ENCODE results near the gene KIR3DL3. TPM values are rescaled to one million over a fixed set of nuclear protein-coding genes. Genes with fewer than 3 reads are reported as not detected.
A peak's percentile ranks its signal among the peaks of the same experiment; 100 is the strongest.

KIR3DL3 gene
- total and polyA plus RNA-seq, 9 of the 15 experiments (the other 6 are each of a cell fraction or from before 2014, with no cell fraction given) = 0.11 TPM; not detected in 8

DNA sequence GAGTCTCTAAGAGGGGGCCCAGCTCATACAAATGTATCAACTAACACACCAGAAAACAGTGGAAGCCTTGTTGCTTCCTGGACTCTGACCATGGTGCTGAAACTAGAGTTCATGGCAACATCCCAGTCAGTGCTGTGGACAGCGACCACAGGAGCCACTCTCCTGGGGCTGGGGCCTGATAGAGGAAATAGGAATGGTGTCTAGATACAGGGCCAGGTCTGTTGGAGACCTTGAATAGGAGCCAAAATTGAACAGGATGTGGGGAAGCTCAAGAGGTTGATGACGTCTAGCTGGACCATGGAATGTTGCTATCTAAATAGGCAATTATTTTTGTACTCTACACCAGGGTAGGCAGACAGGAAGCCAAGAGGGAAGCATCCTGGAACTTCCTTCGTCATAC is 39.7 kb upstream of the KIR3DL3 start (continued):
- TF ChIP-seq, protein P1, sequence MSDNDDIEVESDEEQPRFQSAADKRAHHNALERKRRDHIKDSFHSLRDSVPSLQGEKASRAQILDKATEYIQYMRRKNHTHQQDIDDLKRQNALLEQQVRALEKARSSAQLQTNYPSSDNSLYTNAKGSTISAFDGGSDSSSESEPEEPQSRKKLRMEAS (CRISPR knock-in tag; IDR thresholded peaks at IDR 0.05) = no peak
- TF ChIP-seq SIN3A (IDR thresholded peaks at IDR 0.05; ENCODE audit: borderline replicate concordance in 2 of 2, control insufficient read depth in 1 of 2, low read depth in 2 of 2, low read length in 2 of 2) (peak; percentile 78 to 97; a peak in 3 of 4 replicates), YY1 (IDR thresholded peaks at IDR 0.05; ENCODE audit: borderline replicate concordance in 1 of 3, control insufficient read depth in 1 of 3, extremely low read depth in 1 of 3, insufficient read depth in 3 of 3, insufficient read length in 1 of 3, insufficient replicate concordance in 2 of 3, low read depth in 1 of 3, low read length in 2 of 3) (peak in 1 of 3 experiments; percentile 13), LCOR (CRISPR knock-in tag; IDR thresholded peaks at IDR 0.05) (peak; percentile 69; the same call in 1 of the 2 replicates), TFAM (CRISPR knock-in tag; conservative IDR thresholded peaks at IDR 0.05) (no peak), CAMTA2 (CRISPR knock-in tag; conservative IDR thresholded peaks at IDR 0.05) (no peak), ZBTB1 (CRISPR knock-in tag; IDR thresholded peaks at IDR 0.05; ENCODE audit: borderline replicate concordance, low read depth) (0 out of 2 replicates have a peak, but pooled peaks have one; percentile 68), ARNT (IDR thresholded peaks at IDR 0.05) (no peak), EZH2 (IDR thresholded peaks at IDR 0.05; ENCODE audit: borderline replicate concordance, low read depth, low read length) (no peak), HLTF (IDR thresholded peaks at IDR 0.05) (no peak), IRF2 (CRISPR knock-in tag; IDR thresholded peaks at IDR 0.05) (no peak), PRMT5 (CRISPR knock-in tag; IDR thresholded peaks at IDR 0.05) (peak; percentile 98), ZNF311 (CRISPR knock-in tag; IDR thresholded peaks at IDR 0.05) (peak; percentile 53; the same call in 1 of the 2 replicates), RUNX1 (IDR thresholded peaks at IDR 0.05; ENCODE audit: low read depth) (no peak), ELF2 (CRISPR knock-in tag; IDR thresholded peaks at IDR 0.05) (no peak), ZNF384 (IDR thresholded peaks at IDR 0.05; ENCODE audit: low read depth, low read length) (no peak), CBFA2T3 (IDR thresholded peaks at IDR 0.05) (no peak)
- TF ChIP-seq, protein P2, sequence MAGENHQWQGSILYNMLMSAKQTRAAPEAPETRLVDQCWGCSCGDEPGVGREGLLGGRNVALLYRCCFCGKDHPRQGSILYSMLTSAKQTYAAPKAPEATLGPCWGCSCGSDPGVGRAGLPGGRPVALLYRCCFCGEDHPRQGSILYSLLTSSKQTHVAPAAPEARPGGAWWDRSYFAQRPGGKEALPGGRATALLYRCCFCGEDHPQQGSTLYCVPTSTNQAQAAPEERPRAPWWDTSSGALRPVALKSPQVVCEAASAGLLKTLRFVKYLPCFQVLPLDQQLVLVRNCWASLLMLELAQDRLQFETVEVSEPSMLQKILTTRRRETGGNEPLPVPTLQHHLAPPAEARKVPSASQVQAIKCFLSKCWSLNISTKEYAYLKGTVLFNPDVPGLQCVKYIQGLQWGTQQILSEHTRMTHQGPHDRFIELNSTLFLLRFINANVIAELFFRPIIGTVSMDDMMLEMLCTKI (IDR thresholded peaks at IDR 0.05; ENCODE audit: partially characterized antibody) = no peak
- TF ChIP-seq, protein P3, sequence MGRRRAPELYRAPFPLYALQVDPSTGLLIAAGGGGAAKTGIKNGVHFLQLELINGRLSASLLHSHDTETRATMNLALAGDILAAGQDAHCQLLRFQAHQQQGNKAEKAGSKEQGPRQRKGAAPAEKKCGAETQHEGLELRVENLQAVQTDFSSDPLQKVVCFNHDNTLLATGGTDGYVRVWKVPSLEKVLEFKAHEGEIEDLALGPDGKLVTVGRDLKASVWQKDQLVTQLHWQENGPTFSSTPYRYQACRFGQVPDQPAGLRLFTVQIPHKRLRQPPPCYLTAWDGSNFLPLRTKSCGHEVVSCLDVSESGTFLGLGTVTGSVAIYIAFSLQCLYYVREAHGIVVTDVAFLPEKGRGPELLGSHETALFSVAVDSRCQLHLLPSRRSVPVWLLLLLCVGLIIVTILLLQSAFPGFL (CRISPR knock-in tag; IDR thresholded peaks at IDR 0.05) = no peak
- TF ChIP-seq, protein P4, sequence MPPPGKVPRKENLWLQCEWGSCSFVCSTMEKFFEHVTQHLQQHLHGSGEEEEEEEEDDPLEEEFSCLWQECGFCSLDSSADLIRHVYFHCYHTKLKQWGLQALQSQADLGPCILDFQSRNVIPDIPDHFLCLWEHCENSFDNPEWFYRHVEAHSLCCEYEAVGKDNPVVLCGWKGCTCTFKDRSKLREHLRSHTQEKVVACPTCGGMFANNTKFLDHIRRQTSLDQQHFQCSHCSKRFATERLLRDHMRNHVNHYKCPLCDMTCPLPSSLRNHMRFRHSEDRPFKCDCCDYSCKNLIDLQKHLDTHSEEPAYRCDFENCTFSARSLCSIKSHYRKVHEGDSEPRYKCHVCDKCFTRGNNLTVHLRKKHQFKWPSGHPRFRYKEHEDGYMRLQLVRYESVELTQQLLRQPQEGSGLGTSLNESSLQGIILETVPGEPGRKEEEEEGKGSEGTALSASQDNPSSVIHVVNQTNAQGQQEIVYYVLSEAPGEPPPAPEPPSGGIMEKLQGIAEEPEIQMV (tag; conservative IDR thresholded peaks at IDR 0.05; ENCODE audit: low read depth) = peak; percentile 59; the same call in 1 of the 2 replicates
- TF ChIP-seq, protein P5, sequence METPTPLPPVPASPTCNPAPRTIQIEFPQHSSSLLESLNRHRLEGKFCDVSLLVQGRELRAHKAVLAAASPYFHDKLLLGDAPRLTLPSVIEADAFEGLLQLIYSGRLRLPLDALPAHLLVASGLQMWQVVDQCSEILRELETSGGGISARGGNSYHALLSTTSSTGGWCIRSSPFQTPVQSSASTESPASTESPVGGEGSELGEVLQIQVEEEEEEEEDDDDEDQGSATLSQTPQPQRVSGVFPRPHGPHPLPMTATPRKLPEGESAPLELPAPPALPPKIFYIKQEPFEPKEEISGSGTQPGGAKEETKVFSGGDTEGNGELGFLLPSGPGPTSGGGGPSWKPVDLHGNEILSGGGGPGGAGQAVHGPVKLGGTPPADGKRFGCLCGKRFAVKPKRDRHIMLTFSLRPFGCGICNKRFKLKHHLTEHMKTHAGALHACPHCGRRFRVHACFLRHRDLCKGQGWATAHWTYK (CRISPR knock-in tag; IDR thresholded peaks at IDR 0.05) = no peak
